ENCODE measurements around the gene PDRG1. TPM values are rescaled to one million over a fixed set of nuclear protein-coding genes. Genes with fewer than 3 reads are reported as not detected.

PDRG1 gene
- total and polyA plus RNA-seq, 9 donors = 6.4 to 14.1 (median 9.7) TPM

GRCh38 chr20:31987744-31988143 lies 35.9 kb upstream of the PDRG1 start:
- TF ChIP-seq CTCF (IDR thresholded peaks at IDR 0.05) (no peak), EP300 (IDR thresholded peaks at IDR 0.05) (no peak), POLR2A (IDR thresholded peaks at IDR 0.05) (no peak)
- Histone ChIP-seq H3K27me3 (no peaks in the 10 kb centered on the region), H3K4me1 (ENCODE audit: insufficient read depth) (no peaks in the 10 kb centered on the region), H3K9me3 (no peaks in the 10 kb centered on the region), H3K27ac (no peak overlapping the region), H3K36me3 (no peaks in the 10 kb centered on the region), H3K4me3 (no peak overlapping the region)
- WGBS, 3 donors = 53 to 84% (median 60%) methylated on average over 1 of the region's 1 CpG
- DNase-seq = no peak
- intact Hi-C loops (cut with DNase I) = no loop called here

GRCh38 chr20:31984981-31985471 lies 33.2 kb upstream of the PDRG1 start:
- intact Hi-C loops (cut with DNase I) = no loop called here
- Histone ChIP-seq H3K27ac (no peak overlapping the region), H3K4me1 (ENCODE audit: insufficient read depth) (no peaks in the 10 kb centered on the region), H3K4me3 (no peak overlapping the region), H3K36me3 (no peaks in the 10 kb centered on the region), H3K27me3 (no peaks in the 10 kb centered on the region), H3K9me3 (no peaks in the 10 kb centered on the region)
- TF ChIP-seq POLR2A (IDR thresholded peaks at IDR 0.05) (no peak), EP300 (IDR thresholded peaks at IDR 0.05) (no peak), CTCF (IDR thresholded peaks at IDR 0.05) (no peak)
- 6 to 11% (median 6%) methylated on average over 6 of the region's 6 CpGs for WGBS, 3 donors
- DNase-seq = no peak

- Histone ChIP-seq H3K4me3 (no peak overlapping the region), H3K36me3 (no peaks in the 10 kb centered on the region), H3K27ac (no peak overlapping the region), H3K27me3 (no peaks in the 10 kb centered on the region), H3K9me3 (no peaks in the 10 kb centered on the region), H3K4me1 (ENCODE audit: insufficient read depth) (no peaks in the 10 kb centered on the region)
- DNase-seq = no peak
- TF ChIP-seq EP300 (IDR thresholded peaks at IDR 0.05) (no peak), POLR2A (IDR thresholded peaks at IDR 0.05) (no peak)
- intact Hi-C loops (cut with DNase I) = no loop called here
- WGBS, 3 donors = 72 to 80% (median 79%) methylated on average over 2 of the region's 2 CpGs
Measured at GRCh38 chr20:31981784-31982183, 29.9 kb upstream of the PDRG1 start.

- 43 to 46% (median 45%) methylated on average over 6 of the region's 6 CpGs for WGBS, 3 donors
- intact Hi-C loops (cut with DNase I) = no loop called here
- Histone ChIP-seq H3K4me1 (ENCODE audit: insufficient read depth) (no peaks in the 10 kb centered on the region), H3K36me3 (no peaks in the 10 kb centered on the region), H3K4me3 (no peak overlapping the region), H3K9me3 (no peaks in the 10 kb centered on the region), H3K27me3 (no peaks in the 10 kb centered on the region), H3K27ac (no peak overlapping the region)
- TF ChIP-seq POLR2A (IDR thresholded peaks at IDR 0.05) (no peak), EP300 (IDR thresholded peaks at IDR 0.05) (no peak), CTCF (IDR thresholded peaks at IDR 0.05) (no peak)
- no peak for DNase-seq
Measured at GRCh38 chr20:31979713-31980426, 28.0 kb upstream of the PDRG1 start.

- no peak overlapping the region for H3K27ac ChIP-seq
- H3K4me3 ChIP-seq = no peak overlapping the region
- H3K4me1 ChIP-seq (ENCODE audit: insufficient read depth) = no peaks in the 10 kb centered on the region
- WGBS, 3 donors = 86 to 97% (median 88%) methylated on average over 4 of the region's 4 CpGs
- no peak for DNase-seq
- H3K36me3 ChIP-seq = no peaks in the 10 kb centered on the region
- H3K27me3 ChIP-seq = no peaks in the 10 kb centered on the region
- H3K9me3 ChIP-seq = no peaks in the 10 kb centered on the region
- TF ChIP-seq CTCF (IDR thresholded peaks at IDR 0.05) (no peak), EP300 (IDR thresholded peaks at IDR 0.05) (no peak), POLR2A (IDR thresholded peaks at IDR 0.05) (no peak)
- intact Hi-C loops (cut with DNase I) = no loop called here
Measured at GRCh38 chr20:31977080-31977479, 25.2 kb upstream of the PDRG1 start.

All from ovary (tissue), 9 donors.